Left colon (tissue), 2 donors: Measurements from ENCODE around the gene SPATA3. TPM values are rescaled to one million over a fixed set of nuclear protein-coding genes. Genes with fewer than 3 reads are reported as not detected.
"Not testable (repeated sequence)": the region's sequence is repeated elsewhere in the genome, so short reads cannot be mapped to it uniquely, and the experiment has no call there.

Experiments used
- ATAC-seq: fragments of 200-7000 bp; cut with Tn5 transposase; one replicate; pipeline ENCODE4 v1.9.1; 2020; ENCODE audit warnings: mild to moderate bottlenecking, moderate library complexity
- DNase-seq, 2 donors: peaks; one replicate each; pipeline ENCODE4 v3.0.0-alpha.2; 2020
- intact Hi-C, 2 donors: fragments of 100-400 bp; cut with DNase I in 1 of 2; cut with micrococcal nuclease in 1 of 2; formaldehyde crosslinking; loops; one replicate each; pipeline versions ENCODE4 v1.11.2 to v1.14.0; 2022; cut with DNase I, micrococcal nuclease
- total RNA-seq, 2 donors: library from RNA; stranded (reverse); fragmentation: NEBNext Ultra II Directional; extraction: Animal tissue kit (Norgen Biotek cat#: 25700); gene quantifications; one replicate each; pipeline ENCODE4 v1.2.1, GENCODE V29; 2021
- donor health status: DM: no; HTN: no; CAD: no.
- donor health status: DM: yes; HTN: yes; CAD: no.

SPATA3 gene
- total RNA-seq, 2 donors from 2014 or later = not detected

DNA sequence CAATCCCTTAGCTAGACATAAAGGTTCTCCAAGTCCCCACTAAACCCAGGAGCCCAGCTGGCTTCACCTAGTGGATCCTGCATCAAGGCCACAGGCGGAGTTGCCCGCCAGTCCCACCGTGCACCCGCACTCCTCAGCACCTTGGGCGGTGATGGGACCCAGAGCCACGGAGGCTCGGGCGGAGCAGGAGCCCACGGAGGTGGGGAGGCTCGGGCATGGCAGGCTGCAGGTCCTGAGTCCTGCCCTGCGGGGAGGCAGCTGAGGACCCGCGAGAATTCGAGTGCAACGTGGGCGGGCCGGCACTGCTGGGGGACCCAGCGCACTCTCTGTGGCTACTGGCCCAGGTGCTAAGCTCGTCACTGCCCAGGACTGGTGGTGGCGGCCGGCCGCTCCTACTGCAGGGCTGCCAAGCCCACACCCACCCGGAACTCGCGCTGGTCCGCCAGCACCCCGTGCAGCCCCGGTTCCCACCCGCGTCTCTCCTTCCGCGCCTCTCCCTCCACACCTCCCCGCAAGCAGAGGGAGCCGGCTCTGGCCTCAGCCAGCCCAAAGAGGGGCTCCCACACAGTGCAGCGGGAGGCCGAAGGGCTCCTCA is 31.7 kb upstream of the SPATA3 start:
- ATAC-seq (no peak), DNase-seq (no peak)
- intact Hi-C loops = no loop called here

GRCh38 chr2:230967113-230967512 is 28.8 kb upstream of the SPATA3 start:
- no peak for ATAC-seq
- DNase-seq = no peak
- intact Hi-C loops = no loop called here

GRCh38 chr2:230968314-230968713 is 27.6 kb upstream of the SPATA3 start:
- intact Hi-C loops, DNase-seq: not testable (repeated sequence)

DNA sequence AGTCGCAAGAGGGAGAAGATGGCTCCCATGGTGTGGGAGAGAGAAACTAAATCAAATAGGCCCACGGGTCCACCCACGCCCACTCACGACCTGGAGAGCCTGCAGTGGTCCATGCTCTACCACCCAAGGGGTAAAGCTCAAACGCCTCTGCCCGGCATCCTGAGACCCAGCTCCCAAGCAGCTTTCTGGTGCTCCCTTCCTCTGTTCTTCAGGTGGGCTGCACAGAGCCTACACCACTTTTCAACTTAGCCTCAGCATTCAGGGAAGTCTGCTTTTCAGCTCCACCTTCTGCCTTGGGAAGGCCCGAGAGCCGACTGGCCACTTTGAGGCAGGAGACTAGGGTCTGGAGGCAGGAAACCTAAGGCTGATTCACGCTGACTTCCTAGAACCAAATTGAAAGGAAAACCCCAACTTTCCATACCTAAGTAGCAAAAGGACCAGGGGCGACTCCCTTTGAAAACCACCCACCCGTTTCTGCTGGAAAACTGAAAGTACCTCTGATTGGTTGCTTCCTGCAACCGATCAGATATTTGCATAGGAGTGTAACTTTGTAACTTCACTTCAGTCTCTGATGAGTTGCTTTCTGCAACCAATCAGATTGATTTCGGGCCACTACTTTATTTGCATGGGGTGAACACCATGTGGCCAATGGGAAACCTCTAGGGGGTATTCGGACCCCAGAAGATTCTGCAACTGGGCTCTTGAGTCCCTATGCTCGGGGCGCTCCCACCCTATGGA is 26.8 kb upstream of the SPATA3 start:
- no peak for DNase-seq
- intact Hi-C loops = no loop called here
- ATAC-seq = no peak

More at GRCh38 chr2:230968314-230968713, 27.6 kb upstream of the SPATA3 start:
- not testable (repeated sequence) for ATAC-seq

DNA sequence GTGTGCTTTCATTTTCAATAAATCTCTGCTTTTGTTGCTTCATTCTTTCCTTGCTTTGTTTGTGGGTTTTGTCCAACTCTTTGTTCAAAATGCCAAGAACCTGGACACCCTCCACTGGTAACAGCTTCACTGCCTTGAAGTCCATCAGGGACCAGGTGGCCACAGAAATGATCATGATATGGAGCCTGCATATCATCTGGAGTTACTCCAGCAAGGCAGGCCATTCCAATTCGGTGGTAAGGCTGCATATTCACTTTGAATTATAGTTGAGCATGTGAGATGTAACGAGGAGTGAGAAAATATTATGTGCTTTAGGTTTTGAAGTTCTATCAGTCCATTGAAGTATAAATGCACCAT is 26.3 kb upstream of the SPATA3 start:
- no peak for ATAC-seq
- no peak for DNase-seq
- intact Hi-C loops = no loop called here

DNA sequence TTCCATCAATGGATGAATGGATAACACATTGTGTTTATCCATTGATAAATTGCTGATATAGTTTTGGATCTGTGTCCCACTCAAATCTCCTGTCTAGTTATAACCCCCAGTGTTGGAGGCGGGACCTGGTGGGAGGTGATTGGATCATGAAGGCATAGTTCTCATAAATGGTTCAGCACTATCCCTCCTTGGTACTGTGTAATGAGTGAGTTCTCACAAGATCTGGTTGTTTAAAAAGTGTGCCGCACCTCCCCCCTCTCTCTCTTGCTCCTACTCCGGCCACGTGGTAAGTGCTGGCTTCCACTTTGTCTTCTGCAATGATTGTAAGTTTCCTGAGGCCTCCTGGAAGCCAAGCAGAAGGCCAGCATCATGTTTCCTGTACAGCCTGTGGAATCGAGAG is 23.9 kb upstream of the SPATA3 start:
- ATAC-seq (no peak), DNase-seq (no peak)
- intact Hi-C loops = no loop called here

DNA sequence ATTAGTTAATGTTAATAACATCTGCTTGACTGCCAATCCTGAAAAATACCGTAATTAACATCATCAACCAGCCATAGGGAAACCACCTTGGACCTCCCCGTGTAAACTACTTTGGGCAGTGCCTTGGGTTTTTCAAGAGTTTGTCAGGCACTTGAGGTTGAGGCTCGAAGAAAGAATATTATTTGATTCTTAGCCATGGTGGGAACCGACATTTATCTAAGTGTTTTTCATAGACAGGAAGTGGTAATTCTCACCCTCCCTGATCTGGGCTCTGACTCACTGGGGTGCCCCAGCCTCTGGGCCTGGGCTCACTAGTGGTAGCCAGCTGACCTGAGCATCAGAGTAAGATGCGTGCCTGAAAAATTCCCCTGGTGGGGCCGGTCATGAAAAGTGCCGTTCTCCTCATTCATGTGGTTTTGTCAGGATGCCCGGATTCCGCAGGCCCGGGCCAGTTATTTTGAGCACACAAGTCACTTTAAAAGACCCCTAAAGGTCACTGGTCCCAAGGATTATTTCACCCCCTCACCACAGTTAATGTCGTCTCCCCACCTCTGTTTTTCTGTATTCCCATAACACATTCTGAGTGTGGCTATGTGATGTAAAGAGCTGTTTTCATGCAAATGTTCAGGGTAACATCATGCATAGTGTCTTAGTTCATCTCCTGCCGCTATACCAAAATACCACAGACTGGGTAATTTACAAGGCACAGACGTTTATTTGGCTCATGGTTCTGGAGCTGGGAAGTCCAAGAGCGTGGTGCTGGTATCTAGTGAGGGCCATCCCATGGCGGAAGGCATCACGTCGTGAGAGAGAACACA is 21.6 kb upstream of the SPATA3 start:
- ATAC-seq = peak; percentile 31
- intact Hi-C loops = no loop called here
- peak in 1 of 2 donors; percentile 34 for DNase-seq

- ATAC-seq (no peak), DNase-seq (no peak)
- intact Hi-C loops = no loop called here
These were observed 20.0 kb upstream of the SPATA3 start for GRCh38 chr2:230975927-230976326.

- DNase-seq = no peak
- intact Hi-C loops = no loop called here
These were observed 19.2 kb upstream of the SPATA3 start for GRCh38 chr2:230976671-230977171.

GRCh38 chr2:230980468-230980867 is 15.5 kb upstream of the SPATA3 start:
- no peak for ATAC-seq
- intact Hi-C loops = loop anchor here (5.0 to 10.0 kb wide), 3 partner anchors 76 to 156 kb away; no protein-coding TSS in a partner anchor
- DNase-seq = no peak

More at GRCh38 chr2:230976671-230977171, 19.2 kb upstream of the SPATA3 start:
- ATAC-seq = no peak

GRCh38 chr2:230981704-230982103 is 14.2 kb upstream of the SPATA3 start:
- DNase-seq = no peak
- peak; percentile 75 for ATAC-seq
- intact Hi-C loops = loop anchor here (5.0 to 10.0 kb wide), 3 partner anchors 77 to 157 kb away; no protein-coding TSS in a partner anchor

- DNase-seq (no peak), ATAC-seq (no peak)
- intact Hi-C loops = loop anchor here (5.0 to 10.0 kb wide), 3 partner anchors 77 to 157 kb away; no protein-coding TSS in a partner anchor
These were observed 13.8 kb upstream of the SPATA3 start for GRCh38 chr2:230982126-230982525.

DNA sequence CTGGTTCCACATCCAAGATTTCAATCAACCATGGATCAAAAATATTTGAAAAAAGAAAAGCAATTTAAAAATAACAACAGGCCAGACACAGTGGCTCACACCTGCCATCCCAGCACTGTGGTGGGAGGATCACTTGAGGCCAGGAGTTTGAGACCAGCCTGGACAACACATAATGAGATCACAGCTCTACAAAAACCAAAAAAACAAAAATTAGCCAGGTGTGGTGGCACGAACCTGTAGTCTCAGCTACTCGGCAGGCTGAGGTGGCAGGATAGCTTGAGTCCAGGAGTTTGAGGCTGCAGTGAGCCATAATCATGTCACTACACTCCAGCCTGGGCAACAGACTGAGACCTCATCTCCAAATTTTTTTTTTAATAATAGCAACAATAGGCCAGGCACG is 13.4 kb upstream of the SPATA3 start:
- ATAC-seq = no peak
- intact Hi-C loops = loop anchor here (5.0 to 10.0 kb wide), 3 partner anchors 78 to 158 kb away; no protein-coding TSS in a partner anchor
- DNase-seq = no peak

DNA sequence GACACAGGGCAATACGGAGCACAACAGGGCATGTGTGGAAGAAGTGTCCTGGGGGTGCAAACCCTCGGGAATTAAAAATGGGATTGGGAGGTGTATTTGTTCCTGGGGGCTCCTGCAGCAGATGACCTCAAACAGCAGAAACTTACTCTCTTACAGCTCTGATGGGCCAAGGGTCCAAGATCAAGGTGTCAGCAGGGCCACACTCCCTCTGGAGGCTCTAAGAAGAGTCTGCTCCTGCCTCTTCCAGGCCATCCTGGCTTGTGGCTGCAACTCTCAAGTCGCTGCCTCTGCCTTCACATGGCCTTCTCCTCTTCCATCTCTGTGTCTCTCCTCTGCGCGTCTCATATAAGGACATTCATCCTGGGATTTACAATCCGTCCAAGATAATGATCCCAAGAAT is 12.4 kb upstream of the SPATA3 start:
- intact Hi-C loops = loop anchor here (5.0 to 10.0 kb wide), 3 partner anchors 79 to 159 kb away; no protein-coding TSS in a partner anchor
- ATAC-seq (no peak), DNase-seq (no peak)

- intact Hi-C loops = loop anchor here (2.0 to 10.0 kb wide), 4 partner anchors 80 to 160 kb away; no protein-coding TSS in a partner anchor
- ATAC-seq (no peak), DNase-seq (no peak)
These were observed 11.3 kb upstream of the SPATA3 start for GRCh38 chr2:230984393-230985220.

- ATAC-seq = no peak
- DNase-seq = no peak
These were observed 10.2 kb upstream of the SPATA3 start for GRCh38 chr2:230985519-230986231.

DNA sequence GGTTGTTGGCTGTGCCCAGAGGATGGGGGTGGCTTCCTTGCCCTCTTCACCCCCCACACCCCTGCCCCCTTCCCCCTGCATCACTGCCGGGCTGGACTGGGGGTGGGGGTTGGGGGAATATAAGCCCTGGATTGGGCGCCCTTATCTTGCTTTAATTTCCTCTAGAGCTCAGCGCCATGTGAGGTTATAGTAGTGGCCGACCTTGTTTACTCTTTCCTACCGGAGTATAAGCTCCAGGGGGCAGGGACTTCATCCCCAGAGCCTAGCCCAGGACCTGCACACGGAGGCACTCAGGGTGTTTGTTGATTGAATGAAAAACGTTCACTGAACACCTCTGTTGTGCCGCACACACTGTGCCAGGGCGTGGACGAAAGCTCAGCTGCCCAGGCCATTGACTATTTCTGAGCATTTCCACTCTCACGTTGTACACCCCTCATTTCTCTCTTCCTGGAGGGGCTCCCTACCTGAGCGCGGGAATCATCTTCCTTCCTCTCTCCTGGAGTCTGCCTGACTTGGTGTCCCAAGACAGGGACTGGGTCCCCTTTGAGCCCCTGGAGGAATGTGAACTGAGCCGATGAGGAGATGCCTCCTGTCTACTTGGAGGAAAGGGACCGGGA is 9.3 kb upstream of the SPATA3 start:
- intact Hi-C loops = loop anchor here (10.0 kb wide), 2 partner anchors 82 to 162 kb away; no protein-coding TSS in a partner anchor
- DNase-seq (no peak), ATAC-seq (peak; percentile 2)

More at GRCh38 chr2:230985519-230986231, 10.2 kb upstream of the SPATA3 start:
- intact Hi-C loops = loop anchor here (2.0 to 10.0 kb wide), 3 partner anchors 81 to 161 kb away; no protein-coding TSS in a partner anchor
